SKM-1 (cell line): Measurements from ENCODE around the gene SAMD4B.

Experiments
- DNase-seq: peaks from one replicate; lab custom pipeline; 2025; ENCODE audit not compliant: unreplicated experiment; lab: John Stamatoyannopoulos, UW

SAMD4B gene

GRCh38 chr19:39389631-39390414 lies 47.6 kb downstream of the SAMD4B start:
- DNase-seq = no peak

- no peak for DNase-seq
Observed at GRCh38 chr19:39390451-39390750, 48.2 kb downstream of the SAMD4B start.

GRCh38 chr19:39390751-39391437 lies 48.7 kb downstream of the SAMD4B start, which contains the start of the genes MED29 and PAF1:
MED29 (plus strand) TSS chr19:39391378; CDS start chr19:39391423, 45 bp downstream.
PAF1 (minus strand) TSS chr19:39391106; CDS start chr19:39390864, 242 bp downstream.
- DNase-seq = peak; percentile 99

- peak; percentile 77 for DNase-seq
Observed at GRCh38 chr19:39397360-39398296, 55.4 kb downstream of the SAMD4B start.

GRCh38 chr19:39398297-39398864 lies 56.2 kb downstream of the SAMD4B start:
- peak; percentile 73 for DNase-seq

GRCh38 chr19:39399668-39400050 lies 57.4 kb downstream of the SAMD4B start:
- DNase-seq = no peak

- DNase-seq = no peak
Observed at GRCh38 chr19:39400061-39400460, 57.8 kb downstream of the SAMD4B start.

GRCh38 chr19:39401070-39401548 lies 58.9 kb downstream of the SAMD4B start:
- DNase-seq = no peak

- no peak for DNase-seq
Observed at GRCh38 chr19:39401549-39402345, 59.5 kb downstream of the SAMD4B start.

DNA sequence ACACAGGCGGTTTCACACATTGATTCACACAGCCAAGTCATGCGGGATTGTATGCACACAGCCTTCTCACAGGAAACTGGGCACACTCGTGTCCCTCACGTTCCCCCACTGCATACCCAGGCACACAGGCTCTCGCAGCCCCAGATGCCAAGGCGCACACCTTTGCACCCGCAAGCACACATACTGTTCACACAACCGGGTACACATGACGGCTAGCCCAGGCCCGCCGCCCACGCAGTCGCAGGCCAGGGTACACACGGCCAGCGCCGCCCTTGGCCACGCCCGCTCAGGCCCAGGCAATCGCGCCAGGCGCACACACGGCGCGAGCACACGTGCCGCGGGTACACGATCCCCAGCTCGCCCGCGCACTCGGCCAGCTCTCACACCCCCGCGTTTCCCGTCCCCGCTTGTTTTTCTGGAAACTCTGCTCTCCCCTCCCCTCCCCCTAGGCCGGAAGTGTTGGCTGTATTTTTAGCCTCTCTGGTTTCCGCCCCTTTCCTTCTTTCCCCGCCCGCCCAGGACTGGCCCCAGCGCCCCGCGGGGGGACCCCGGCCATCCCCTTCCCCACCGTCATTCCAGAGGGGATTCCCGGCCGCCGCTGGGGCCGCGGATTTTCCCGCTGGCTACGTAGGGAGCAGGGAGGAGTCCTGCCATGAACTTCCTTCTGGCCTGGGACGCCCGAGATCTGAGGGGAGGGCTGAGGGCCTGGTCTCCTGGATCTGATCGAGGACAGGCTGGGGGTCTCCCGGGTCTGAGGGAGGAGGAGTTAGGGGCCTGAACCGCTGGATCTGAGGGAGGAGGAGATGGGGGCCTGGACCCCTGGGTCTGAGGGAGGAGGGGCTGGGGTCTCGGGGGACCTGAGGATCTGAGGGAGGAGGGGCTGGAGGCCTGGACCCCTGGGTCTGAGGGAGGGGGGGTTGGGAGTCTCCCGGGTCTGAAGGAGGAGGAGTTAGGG lies 60.4 kb downstream of the SAMD4B start:
- peak; percentile 67 for DNase-seq

- DNase-seq = peak; percentile 58
Observed at GRCh38 chr19:39403331-39404312, 61.4 kb downstream of the SAMD4B start.

GRCh38 chr19:39405261-39405957 lies 63.2 kb downstream of the SAMD4B start:
- no peak for DNase-seq

DNA sequence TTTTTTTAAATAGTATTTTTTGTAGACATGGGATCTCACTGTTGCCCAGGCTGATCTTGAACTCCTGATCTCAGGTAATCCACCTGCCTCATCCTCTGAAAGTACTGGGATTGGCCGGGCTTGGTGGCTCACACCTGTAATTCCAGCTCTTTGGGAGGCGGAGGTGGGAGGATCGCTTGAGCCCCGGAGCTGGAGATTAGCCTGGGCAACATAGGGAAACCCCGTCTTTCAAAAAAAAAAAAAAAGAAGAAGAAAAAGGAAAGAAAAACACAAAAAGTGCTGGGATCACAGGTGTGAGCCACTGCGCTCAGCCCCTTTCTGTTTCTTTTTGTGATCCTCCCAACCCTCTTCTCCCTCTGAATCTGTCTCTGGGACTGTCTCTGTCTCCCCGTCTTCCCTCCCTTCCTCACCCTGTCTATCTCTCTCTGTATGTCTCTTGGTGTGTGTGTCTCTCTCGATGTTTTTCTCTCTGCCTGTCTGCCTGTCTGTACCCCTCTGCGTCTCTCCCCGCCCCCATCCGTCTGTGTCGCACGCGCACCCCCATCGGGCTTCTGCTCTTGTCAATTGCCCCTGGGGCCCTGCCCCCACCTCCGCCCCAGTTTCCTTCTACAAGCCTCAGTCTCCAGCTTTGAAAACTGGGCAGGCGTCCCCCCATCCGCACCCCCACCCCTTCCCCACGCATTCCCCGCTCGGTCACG lies 63.9 kb downstream of the SAMD4B start:
- DNase-seq = no peak

DNA sequence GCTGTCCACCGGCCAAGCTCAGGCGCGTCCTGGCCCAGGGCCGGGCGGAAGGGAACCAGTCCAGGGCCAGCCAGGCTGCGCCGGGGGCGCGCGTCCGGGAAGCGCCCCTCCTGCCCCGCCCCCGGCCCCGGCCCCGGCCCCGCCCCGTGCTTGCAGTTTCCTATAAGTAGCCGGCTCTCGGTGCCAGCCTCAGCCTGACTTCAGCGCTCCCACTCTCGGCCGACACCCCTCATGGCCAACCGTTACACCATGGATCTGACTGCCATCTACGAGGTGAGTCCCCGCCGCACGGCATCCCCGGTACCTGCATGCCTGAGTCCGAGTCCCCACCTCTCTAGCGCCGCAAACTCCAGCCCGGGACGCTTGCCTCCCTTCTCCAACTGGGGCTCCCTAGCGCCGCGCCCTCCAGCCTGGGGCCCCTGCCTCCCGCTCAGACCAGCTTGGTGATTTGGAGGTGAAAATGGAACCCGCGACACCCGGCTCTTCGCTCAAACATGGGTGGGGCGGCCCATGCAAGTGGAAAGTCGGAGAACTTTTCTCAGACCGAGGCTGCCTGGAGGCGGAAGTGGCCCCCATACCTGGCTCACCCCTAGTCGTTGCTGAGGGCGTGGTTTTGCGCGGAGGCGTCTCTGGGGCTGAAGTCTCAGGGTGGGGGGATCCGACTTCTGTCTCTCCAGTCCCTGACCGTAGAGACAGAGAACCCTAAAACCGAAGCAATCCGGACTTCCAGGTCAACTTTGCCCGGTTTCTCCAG lies 64.6 kb downstream of the SAMD4B start, which contains the start of gene ZFP36:
Gene ZFP36, plus strand, starts transcription at position 192 of the 754 bp plus-strand sequence. Its CDS starts 58 bp downstream, at position 250.
- peak; percentile 66 for DNase-seq

DNA sequence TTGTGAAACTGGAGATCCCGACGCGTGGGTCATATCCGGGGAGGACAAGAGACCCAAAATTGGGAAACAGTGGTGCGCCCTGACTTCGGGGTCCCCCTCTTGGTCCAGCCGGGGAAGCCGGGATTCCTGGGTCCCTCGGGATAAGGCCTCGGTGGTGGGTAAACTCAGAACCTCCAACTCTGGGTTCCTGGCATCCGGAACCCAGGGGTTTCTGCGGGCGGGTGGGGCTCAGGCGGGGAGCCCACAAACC lies 65.1 kb downstream of the SAMD4B start:
- no peak for DNase-seq
